ENCODE measurements around the gene PIGM.

DNA sequence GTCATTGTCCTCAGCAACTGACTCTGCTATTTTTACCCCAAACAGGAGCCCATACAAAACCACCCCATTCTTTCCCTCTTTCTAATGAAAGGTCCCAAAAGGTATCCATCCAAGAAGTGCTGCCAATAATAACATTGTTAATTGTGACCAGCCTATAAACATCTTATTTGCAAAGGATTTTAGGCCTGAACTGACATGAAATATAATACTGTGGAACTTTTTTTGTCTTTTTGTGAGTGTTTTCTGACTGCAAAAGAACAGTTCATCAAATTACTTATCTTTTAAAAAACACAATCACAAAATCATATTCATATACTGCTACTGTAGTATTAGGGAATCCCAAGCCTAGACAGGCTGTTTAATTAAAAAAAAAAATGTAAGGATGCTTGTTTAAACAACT lies 3.4 kb downstream of the PIGM start:
- TF ChIP-seq, protein P1, sequence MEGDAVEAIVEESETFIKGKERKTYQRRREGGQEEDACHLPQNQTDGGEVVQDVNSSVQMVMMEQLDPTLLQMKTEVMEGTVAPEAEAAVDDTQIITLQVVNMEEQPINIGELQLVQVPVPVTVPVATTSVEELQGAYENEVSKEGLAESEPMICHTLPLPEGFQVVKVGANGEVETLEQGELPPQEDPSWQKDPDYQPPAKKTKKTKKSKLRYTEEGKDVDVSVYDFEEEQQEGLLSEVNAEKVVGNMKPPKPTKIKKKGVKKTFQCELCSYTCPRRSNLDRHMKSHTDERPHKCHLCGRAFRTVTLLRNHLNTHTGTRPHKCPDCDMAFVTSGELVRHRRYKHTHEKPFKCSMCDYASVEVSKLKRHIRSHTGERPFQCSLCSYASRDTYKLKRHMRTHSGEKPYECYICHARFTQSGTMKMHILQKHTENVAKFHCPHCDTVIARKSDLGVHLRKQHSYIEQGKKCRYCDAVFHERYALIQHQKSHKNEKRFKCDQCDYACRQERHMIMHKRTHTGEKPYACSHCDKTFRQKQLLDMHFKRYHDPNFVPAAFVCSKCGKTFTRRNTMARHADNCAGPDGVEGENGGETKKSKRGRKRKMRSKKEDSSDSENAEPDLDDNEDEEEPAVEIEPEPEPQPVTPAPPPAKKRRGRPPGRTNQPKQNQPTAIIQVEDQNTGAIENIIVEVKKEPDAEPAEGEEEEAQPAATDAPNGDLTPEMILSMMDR (IDR thresholded peaks at IDR 0.05; ENCODE audit: insufficient read depth, low read depth, low read length) = no peak
- no peak for TF ChIP-seq EZH2 (IDR thresholded peaks at IDR 0.05; ENCODE audit: insufficient read depth, low read length)

Data from astrocyte (in vitro differentiated cells and primary cell).